Spinal cord (tissue), 10 donors: ENCODE measurements around the gene SMOC2. TPM values are rescaled to one million over a fixed set of nuclear protein-coding genes. Genes with fewer than 3 reads are reported as not detected.
A peak's percentile ranks its signal among the peaks of the same experiment; 100 is the strongest.

Experiments
- DNase-seq, 6 donors: peaks; one replicate each; pipeline versions ENCODE4 v3.0.0 to v3.0.0-alpha.2; 2013 to 2015; ENCODE audit warnings: low spot score in 6 of 6, low read depth in 4 of 6
- H3K27ac ChIP-seq: one replicate; pipeline ENCODE4 v1.5.1; 2013; ENCODE audit warnings: low read depth, low read length, control low read depth
- H3K27me3 ChIP-seq: one replicate; pipeline ENCODE4 v1.6.1; 2013; ENCODE audit warnings: low read length; ENCODE audit not compliant: control insufficient read depth, insufficient read depth
- H3K36me3 ChIP-seq: one replicate; pipeline ENCODE4 v1.6.1; 2013; ENCODE audit warnings: low read length; ENCODE audit not compliant: control insufficient read depth, insufficient read depth
- H3K4me1 ChIP-seq: one replicate; pipeline ENCODE4 v1.6.1; 2013; ENCODE audit warnings: low read length; ENCODE audit not compliant: control insufficient read depth, insufficient read depth
- H3K4me3 ChIP-seq: one replicate; pipeline ENCODE4 v1.5.1; 2013; ENCODE audit warnings: low read depth, low read length, control low read depth
- H3K9me3 ChIP-seq: one replicate; pipeline ENCODE4 v1.6.1; 2013; ENCODE audit warnings: low read length; ENCODE audit not compliant: control insufficient read depth, insufficient read depth
- WGBS: methylation state at CpG from one replicate; pipeline ENCODE4 v1.1.5; 2013; ENCODE audit warnings: missing lambda C conversion rate; ENCODE audit not compliant: insufficient coverage; 5-methylcytosine and 5-hydroxymethylcytosine counted together
- polyA plus RNA-seq, 2 donors: library from polyadenylated mRNA; unstranded; fragments of 120-200 nt; gene quantifications; one replicate each; pipeline ENCODE4 v1.2.1, GENCODE V29; 2013; ENCODE audit not compliant: insufficient read length in 2 of 2
- total RNA-seq, 2 donors: library from RNA; depleted of rRNA in 1 of 2; stranded (reverse); fragments of 120-200 nt in 1 of 2; fragments of >200 nt in 1 of 2; gene quantifications; one replicate each; pipeline versions ENCODE4 v1.2.3 to v1.2.4, GENCODE V29; 2013 to 2014
- donor health status: healthy.

Gene SMOC2
- total and polyA plus RNA-seq, 4 donors: 8.3 to 96.0 (median 45.6) TPM

- Histone ChIP-seq H3K4me1 (peaks cover 18% of the 10 kb centered on the region), H3K27ac (no peak overlapping the region), H3K9me3 (no peaks in the 10 kb centered on the region), H3K4me3 (no peak overlapping the region), H3K27me3 (peaks cover 5% of the 10 kb centered on the region), H3K36me3 (no peaks in the 10 kb centered on the region)
- WGBS: 52% methylated on average over 13 of the region's 18 CpGs
- peak in 1 of 6 donors; percentile 17 for DNase-seq
These were observed 11.8 kb downstream of the SMOC2 start for GRCh38 chr6:168452685-168453377.

GRCh38 chr6:168455847-168456530 is 15.0 kb downstream of the SMOC2 start:
- Histone ChIP-seq H3K36me3 (no peaks in the 10 kb centered on the region), H3K4me3 (no peak overlapping the region), H3K27me3 (peaks cover 5% of the 10 kb centered on the region), H3K4me1 (peaks cover 21% of the 10 kb centered on the region), H3K27ac (no peak overlapping the region), H3K9me3 (no peaks in the 10 kb centered on the region)
- 92% methylated on average over 32 of the region's 32 CpGs for WGBS
- no peak for DNase-seq

GRCh38 chr6:168456907-168457652 is 16.1 kb downstream of the SMOC2 start:
- WGBS: 75% methylated on average over 25 of the region's 31 CpGs
- no peak overlapping the region for H3K27ac ChIP-seq

GRCh38 chr6:168457653-168457934 is 16.6 kb downstream of the SMOC2 start:
- Histone ChIP-seq H3K9me3 (no peaks in the 10 kb centered on the region), H3K27me3 (peaks cover 5% of the 10 kb centered on the region), H3K27ac (no peak overlapping the region), H3K4me3 (no peak overlapping the region), H3K4me1 (peaks cover 15% of the 10 kb centered on the region), H3K36me3 (no peaks in the 10 kb centered on the region)
- WGBS: 32% methylated on average over 3 of the region's 7 CpGs
- DNase-seq: peak in 2 of 6 donors; percentile 44 to 46

More at GRCh38 chr6:168456907-168457652, 16.1 kb downstream of the SMOC2 start:
- Histone ChIP-seq H3K27me3 (peaks cover 5% of the 10 kb centered on the region), H3K9me3 (no peaks in the 10 kb centered on the region), H3K36me3 (no peaks in the 10 kb centered on the region), H3K4me1 (peaks cover 18% of the 10 kb centered on the region), H3K4me3 (no peak overlapping the region)
- no peak for DNase-seq

- Histone ChIP-seq H3K27ac (no peak overlapping the region), H3K36me3 (no peaks in the 10 kb centered on the region), H3K4me3 (no peak overlapping the region), H3K27me3 (peaks cover 2% of the 10 kb centered on the region), H3K9me3 (no peaks in the 10 kb centered on the region), H3K4me1 (peaks cover 10% of the 10 kb centered on the region)
- no peak for DNase-seq
- WGBS: 75% methylated on average over 12 of the region's 12 CpGs
These were observed 17.1 kb downstream of the SMOC2 start for GRCh38 chr6:168458101-168458500.

DNA sequence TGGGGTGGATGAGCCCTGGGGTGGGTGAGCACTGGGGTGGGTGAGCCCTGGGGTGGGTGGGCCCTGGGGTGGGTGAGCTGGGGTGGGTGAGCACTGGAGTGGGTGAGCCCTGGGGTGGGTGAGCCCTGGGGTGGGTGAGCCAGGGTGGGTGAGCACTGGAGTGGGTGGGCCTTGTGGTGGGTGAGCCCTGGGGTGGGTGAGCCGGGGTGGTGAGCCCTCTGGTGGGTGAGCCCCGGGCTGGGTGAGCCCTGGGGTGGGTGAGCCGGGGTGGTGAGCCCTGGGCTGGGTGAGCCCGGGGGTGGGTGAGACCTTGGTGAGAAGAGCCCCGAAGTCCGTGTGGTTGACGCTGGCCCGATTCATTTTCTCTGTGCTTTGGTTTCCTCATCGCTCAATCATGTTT is 18.6 kb downstream of the SMOC2 start:
- WGBS: 94% methylated on average over 3 of the region's 9 CpGs
- no peak overlapping the region for H3K27ac ChIP-seq
- no peak overlapping the region for H3K4me3 ChIP-seq
- no peaks in the 10 kb centered on the region for H3K9me3 ChIP-seq
- no peaks in the 10 kb centered on the region for H3K27me3 ChIP-seq
- no peak for DNase-seq
- H3K4me1 ChIP-seq: peaks cover 8% of the 10 kb centered on the region
- H3K36me3 ChIP-seq: no peaks in the 10 kb centered on the region

DNA sequence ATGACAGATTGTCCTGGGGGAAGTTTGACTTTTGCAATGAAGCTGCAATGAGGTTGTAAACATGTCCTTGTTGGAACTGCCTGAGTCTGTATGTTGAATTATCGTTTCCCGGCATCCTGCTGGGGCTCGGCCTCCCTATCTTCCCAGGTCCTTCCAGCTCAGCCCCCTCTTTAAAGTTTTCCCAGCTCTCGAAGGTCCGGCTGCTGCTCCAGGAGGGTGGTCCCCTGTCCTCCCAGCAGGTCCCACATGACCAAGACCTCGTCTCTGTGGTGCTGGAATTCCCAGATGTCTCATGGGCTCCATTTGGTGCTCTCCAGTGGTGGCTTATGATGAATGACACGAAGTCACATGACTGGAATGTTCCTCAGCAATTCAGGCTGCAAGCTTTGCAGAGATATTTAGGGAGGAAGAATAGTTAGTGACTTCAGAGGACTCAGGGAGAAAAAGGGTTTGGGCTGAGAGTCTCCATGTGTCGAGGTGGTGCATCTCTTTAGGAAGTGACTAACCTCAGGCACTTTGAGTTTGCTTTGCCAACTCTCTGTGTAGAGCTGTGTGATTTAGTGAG is 21.4 kb downstream of the SMOC2 start:
- Histone ChIP-seq H3K4me1 (peaks cover 8% of the 10 kb centered on the region), H3K36me3 (no peaks in the 10 kb centered on the region), H3K4me3 (no peak overlapping the region), H3K27ac (no peak overlapping the region), H3K27me3 (no peaks in the 10 kb centered on the region), H3K9me3 (no peaks in the 10 kb centered on the region)
- no peak for DNase-seq
- WGBS: 75% methylated on average over 8 of the region's 8 CpGs

DNA sequence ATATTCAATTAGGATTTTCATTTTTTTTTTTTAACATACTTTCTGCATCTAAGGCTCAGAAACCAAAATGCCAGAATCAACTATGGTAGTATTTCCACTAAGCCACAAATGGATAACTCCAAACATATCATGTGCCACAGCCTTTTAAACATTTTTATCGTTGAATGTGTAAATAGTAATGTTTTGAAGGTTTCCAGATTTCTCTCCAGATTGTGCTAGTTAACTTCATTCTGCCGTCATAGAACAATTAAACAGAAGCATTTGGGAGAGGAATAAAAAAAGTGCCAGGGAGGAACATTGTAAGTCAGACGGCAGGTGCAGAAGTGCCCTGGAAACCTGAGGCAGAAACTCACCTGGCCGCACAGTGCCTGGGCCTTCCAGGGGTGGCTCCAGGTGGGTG is 23.6 kb downstream of the SMOC2 start:
- Histone ChIP-seq H3K27ac (no peak overlapping the region), H3K4me3 (no peak overlapping the region), H3K9me3 (no peaks in the 10 kb centered on the region), H3K4me1 (no peaks in the 10 kb centered on the region), H3K27me3 (no peaks in the 10 kb centered on the region), H3K36me3 (no peaks in the 10 kb centered on the region)
- WGBS: 96% methylated on average over 2 of the region's 4 CpGs
- DNase-seq: peak in 1 of 6 donors; percentile 71

DNA sequence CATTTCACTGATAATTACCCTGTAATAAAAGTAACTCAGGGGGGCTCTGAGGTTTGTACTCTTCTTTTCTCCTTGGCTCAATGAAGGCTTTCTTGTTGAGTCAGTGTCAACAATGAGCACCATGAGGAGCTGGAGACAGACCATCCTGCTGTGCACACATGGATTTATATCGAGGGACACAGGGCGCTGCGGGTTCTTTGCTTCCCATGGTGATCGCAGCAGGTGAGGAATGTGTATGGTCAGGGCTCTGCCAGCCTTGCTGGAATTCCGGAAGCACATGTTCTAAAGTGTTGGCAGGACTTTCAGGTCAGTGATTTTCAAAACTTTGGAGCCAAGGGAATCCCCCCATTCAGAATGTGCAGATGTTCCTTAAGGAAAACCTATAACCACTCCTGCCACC is 27.1 kb downstream of the SMOC2 start:
- no peak for DNase-seq
- no peaks in the 10 kb centered on the region for H3K4me1 ChIP-seq
- H3K27ac ChIP-seq: no peak overlapping the region
- H3K36me3 ChIP-seq: no peaks in the 10 kb centered on the region
- no peaks in the 10 kb centered on the region for H3K27me3 ChIP-seq
- WGBS: 13% methylated on average over 4 of the region's 5 CpGs
- H3K9me3 ChIP-seq: no peaks in the 10 kb centered on the region
- no peak overlapping the region for H3K4me3 ChIP-seq
